EL (cell line): ENCODE measurements around the gene MYO1D.

Source experiments
- DNase-seq: peaks from one replicate; pipeline ENCODE4 v3.0.0-alpha.2; 2016

Gene MYO1D

DNA sequence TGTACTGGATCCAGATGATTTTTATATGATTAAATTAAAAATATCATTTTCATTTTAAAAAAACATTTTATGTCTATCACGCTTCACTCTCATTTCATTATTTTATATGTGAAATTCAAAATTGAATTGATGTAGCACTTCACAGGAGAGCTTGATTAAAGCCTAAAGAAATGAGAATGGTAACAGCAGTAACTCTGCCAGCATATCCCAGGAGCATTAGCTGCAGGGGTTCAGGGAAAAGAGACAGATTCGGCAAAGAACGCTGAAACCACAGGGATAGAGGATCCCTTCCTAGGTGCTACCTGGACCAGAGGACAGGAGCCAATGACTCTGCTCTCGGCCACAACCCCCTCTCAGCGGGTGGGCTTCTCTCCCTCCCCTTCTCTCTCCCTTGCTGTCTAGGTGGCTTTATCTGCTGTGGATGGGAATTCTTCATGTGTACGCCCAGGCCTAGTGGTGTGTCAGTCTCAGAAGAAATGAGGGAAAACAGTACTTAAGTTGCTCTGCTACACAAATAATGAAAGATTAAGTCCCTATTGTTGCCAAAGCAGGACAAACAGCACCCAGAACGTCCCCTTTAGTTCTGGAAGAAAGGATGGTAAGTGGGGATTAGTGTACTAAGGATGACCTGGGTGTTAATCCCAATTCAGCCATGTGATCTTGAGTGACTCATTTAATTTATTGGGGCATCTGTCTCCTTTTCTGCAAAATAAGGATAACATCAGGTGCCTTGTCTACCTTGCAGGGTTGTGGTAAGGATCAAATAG lies 266.9 kb downstream of the MYO1D start:
- no peak for DNase-seq

DNA sequence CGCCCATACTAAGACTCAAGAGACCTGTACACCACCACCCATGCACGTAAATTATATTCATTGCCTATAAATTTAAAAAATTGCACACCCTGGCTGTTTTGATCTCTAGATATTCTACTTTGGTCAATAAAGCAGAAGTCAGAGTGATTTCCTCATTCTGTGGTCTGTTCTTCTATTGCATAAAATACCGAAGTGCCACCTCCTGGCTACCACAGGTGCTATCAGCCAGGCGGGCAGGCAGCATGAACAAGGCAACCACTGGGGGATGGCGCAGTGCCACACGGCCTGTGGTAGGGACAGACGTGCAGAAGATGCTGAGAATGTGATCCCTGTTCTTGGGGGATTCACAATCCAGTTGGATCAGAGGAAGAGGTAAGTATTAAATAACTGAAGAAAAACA lies 267.8 kb downstream of the MYO1D start:
- DNase-seq: peak; percentile 23

DNA sequence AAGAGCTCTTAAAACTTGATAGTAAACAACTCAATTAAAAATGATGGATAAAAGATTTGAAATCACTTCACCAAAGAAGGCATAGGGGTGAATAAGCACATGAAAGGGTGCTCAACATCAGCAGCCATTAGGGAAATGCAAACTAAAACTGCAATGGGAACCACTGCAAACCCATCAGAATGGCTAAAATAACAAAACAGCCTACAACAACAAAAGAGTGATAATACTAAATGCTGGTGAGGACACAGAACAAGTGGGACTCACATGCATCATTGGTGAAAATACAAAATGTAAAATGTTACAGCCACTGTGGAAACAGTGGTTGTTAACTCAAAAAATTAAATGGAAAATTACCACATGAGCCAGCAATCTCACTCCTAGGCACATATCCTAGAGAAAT lies 268.7 kb downstream of the MYO1D start:
- no peak for DNase-seq

GRCh38 chr17:32604966-32605365 lies 272.0 kb downstream of the MYO1D start:
- no peak for DNase-seq

DNA sequence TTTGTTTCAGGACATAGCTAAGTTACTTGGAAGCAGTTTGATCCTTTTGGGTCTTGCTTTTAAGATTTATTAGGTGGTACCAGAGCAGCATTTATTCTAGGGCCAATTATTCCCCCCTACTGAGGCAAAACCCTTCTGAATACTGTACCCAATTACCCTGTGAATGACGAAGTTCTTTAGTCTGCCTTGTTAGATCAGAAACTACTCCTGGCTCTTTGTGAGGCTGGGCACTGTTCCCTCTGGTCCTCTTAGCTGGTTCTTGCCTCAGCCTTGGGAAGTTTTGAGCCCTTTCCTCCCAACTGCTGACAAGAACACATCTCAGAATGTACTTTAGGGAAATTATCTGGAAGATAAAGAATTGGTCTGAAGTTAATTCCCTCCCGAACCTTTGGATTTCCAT lies 274.5 kb downstream of the MYO1D start:
- DNase-seq: no peak

DNA sequence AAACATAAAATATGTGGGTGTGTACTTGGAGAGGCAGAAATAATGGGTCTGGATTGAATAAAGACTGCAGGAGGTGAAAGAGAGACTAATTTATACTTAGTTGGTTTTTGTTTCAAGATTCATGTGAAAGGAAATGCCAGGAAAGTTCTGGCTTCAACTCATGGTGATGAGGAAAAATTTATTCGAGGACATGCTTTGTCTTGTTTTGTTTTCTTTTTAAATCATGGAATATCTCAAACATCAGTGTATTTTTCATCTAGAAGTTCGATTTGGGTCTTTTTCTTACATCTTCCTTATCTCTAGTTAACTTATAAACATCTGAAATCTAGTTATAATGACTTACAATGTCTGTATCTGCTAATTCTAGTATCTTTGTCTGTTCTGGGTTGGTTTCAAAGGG lies 275.1 kb downstream of the MYO1D start:
- DNase-seq: no peak

- DNase-seq: peak; percentile 28
Measured at GRCh38 chr17:32596628-32597027, 280.3 kb downstream of the MYO1D start.

DNA sequence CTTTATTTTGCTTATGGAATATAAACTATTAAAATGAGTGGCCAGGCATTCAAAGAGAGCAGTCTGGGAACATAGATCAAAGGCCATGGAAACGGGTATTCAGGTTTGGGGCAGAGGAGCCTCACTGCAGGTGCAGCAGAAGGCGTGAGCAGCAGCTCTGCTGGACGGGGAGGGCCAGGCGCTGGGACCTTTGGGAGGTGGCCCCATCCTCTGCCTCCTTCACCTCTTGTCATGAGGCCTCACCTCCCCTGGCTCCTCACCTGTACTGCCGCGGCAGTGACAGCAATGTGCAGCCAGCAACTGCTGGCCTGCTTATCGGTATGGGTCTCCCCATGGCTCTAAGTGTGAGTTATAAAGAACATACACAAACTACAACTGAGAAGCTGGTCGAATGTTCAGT lies 280.7 kb downstream of the MYO1D start:
- DNase-seq: no peak

DNA sequence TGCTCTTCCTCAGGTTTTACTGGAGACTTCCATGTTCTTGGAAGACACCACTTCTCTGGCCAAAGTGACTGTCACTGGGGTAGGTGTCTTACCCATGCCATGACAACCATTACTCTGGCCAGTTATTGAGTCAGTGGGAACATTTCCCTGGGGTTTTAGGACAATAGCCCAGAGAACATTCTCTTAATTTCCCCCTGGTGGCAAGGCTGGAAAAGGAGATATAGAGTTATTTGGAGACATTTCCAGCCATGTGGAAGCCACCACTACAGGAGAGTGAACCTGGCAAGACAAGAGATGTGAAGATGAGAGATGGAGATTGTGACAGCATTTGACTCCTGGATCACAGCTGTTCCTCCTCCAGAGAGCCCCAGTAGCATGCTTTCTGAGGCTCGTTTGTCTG lies 283.9 kb downstream of the MYO1D start:
- DNase-seq: no peak

GRCh38 chr17:32591405-32591804 lies 285.5 kb downstream of the MYO1D start:
- DNase-seq: no peak

DNA sequence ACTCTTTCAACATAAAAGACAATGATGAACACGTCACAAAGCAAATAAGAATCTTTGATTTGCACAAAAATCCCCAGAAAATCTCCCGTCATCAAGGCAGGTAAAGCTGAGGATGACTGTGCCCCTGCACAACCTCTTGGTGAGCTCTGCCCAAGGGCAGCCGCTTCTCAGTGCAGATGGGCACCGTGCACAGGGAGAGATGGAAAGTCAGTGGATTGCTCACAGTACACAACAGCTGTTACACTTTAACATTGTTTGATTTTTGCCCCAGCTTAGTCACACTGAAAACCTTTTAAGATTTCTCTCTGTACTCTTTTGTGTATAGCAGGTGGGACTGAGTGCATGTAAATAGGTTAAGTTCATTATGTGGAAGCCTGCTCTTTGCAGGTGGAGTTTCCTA lies 285.9 kb downstream of the MYO1D start:
- no peak for DNase-seq

DNA sequence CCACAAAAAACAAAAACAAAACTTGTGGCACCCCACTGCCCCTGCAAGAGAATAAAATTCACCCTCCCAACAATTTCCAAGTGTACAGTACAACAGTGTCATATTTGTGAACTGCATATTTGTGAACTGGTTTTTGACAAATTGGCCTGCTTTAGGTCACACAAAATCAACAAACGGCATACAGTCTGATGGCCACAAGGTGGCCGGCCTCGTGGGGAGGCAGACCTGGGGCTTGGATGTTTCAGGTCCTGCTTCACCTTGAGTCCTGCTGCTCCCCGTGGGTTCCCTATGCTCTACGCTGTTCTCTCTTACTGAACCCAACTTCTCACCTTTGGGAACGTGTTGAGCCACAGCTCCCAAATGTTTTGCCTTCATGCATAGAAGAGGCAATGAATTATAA lies 287.9 kb downstream of the MYO1D start:
- DNase-seq: no peak

DNA sequence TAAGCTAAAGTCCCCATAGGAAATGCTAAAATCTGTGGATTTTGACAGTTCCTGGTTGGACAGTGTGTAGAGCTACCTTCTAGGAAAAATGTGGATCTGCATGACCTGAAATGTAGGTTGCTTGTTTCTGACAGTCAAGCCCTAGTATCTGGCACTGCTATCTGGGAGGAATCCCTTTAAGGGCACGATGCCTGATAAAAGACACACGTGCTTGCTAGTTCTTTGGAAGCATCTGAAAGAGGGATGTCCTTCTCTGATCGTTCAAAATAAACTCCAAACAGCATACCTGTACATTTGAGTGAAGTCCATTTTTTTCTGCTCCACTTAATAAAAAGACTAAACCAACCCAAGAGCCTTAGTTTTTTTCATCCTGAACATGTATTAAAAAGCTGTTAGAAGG lies 288.8 kb downstream of the MYO1D start:
- no peak for DNase-seq

DNA sequence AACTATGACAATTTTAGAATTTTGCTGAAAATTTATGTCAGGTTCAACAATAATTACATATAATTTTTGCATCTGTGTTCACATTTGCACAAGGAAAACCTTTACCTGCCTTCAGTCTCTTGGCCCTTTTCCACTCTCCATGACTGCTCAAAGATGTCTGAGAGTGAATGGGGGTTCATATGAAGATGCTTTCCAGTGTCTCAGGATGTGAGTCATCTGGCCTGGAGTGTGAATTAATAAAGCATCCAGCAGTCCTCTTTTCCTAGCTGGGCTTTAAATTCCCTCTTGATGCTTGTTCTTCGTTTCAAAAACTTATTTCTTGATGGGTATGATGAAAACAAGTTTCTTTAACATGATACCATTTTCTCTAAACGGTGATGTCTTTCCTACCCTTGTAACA lies 290.3 kb downstream of the MYO1D start:
- DNase-seq: peak; percentile 68

- DNase-seq: no peak
Measured at GRCh38 chr17:32584792-32585191, 292.1 kb downstream of the MYO1D start.

DNA sequence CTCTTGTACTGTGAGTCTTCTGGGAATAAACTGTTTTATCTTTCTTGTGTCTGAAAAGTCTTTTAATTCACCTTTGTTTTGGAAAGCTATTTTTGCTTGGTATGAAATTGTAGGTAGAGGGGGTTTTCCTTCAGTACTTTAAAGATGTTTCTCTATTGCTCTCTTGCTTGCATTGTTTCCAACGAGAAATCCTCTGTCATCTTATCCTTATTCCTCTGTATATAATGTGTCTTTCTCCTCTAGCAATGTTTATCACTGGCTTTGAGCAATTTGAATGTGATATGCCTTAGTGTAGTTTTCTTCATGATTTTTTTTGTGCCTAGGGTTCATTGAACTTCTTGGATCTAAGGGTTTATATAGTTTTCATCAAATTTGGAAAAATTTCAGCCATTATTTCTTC lies 293.9 kb downstream of the MYO1D start:
- DNase-seq: no peak

DNA sequence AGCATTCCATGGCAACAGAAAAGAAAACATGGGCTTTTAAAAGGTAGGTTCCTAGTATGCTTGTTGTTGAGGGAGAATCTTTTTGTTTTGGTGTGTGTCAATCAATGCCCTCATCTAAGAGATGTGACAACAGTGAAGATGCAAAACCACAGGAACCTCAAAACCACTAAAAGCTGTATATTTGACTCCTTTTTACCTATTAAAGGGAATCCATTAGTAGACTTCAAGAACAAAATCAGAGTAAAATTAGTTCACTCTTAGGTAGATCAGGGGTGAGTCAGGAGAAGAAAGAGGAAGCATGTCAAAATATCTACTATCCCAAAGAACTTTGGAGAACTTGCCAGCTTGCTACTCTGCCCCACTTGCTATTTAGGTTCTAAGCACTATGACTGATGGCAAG lies 301.1 kb downstream of the MYO1D start:
- no peak for DNase-seq

DNA sequence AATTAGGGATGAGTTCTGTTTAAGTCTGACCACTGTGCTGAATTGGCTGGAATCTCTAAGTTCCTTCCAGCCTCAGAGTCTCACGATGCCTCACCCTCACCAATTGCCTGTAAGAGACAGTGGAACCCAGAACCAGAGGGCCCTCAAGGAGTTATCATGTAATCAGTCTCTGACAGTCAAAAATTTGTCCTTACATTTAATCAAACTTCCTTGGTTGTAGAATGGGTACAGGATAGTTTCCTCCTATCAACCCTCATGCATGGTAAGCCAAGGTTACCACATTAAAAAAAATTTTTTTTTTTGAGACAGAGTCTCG lies 306.9 kb downstream of the MYO1D start:
- no peak for DNase-seq

- DNase-seq: peak; percentile 18
Measured at GRCh38 chr17:32569171-32570080, 307.5 kb downstream of the MYO1D start.

DNA sequence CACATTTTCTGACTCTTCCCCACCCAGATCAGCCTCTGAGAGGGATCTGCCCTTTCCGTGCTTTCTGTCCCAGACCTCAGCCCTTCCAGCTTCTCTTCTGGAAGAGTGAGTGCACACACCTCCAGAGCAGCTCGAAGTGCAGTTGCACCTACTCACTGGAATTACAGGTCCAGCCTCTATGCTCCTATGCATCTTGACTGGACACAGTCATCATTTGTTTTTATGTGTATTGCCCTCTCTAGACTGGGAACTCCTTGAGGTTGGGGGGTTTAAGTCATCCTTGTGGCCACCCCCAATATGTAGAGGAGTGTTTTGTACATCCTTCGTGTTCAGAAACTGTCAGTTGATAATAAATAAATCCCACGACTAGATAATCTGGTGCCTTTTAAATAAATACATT lies 308.2 kb downstream of the MYO1D start:
- no peak for DNase-seq

DNA sequence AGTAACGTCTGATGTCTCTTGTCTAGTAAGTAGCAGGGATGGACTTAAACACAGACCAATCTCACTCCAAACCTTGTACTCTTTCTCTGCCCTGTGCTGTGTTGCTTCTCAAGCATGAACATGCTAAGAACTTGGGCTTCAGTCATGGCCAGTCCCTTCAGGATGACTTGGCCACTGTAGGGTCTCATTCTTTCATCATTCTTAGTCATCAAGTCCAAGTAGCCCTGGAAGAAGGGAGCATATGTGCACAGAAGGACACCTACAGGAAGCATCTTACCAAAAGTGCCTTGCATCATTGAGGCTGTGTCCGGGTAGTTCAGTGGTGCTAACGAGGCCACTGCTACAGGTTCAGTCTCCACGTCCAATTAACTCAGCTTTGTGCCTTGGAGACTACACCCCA lies 309.4 kb downstream of the MYO1D start:
- no peak for DNase-seq

DNA sequence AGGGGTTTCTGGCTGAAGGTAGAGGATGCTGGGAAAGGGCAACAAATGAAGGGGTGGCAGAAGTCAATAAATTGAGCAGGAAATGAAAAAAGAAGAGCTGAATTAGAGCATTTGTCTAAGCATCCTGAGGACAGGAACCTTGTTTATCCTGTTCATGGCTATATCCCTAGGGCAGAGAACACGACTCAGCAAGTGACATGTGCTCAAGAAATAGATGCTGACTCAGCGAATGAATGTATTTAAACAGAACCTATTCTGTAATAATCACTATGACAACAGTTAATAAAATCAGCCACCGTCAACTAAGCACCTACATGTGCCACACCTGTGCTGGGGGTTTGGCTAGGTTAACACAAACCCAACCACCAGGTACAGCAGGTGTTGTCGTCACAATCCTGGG lies 309.8 kb downstream of the MYO1D start:
- no peak for DNase-seq

DNA sequence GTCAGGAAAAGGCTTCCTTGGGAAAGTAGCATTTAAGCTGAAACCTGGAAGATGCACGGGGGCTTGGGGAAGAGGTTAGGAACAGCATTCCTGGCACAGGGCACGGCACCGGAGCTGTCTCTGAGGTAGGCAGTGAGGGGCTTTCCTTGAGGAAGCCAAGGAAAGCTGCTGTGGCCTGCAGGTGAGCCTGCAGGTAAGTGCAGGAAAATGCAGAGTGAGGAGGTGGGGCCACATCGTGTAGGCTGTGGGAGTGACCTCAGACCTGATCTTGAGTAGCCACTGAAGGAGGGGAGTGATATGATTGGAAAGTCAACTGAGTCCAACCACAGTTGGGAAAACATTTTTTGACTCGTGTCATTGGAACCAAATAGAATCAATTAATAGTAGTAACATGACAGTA lies 310.6 kb downstream of the MYO1D start:
- no peak for DNase-seq

DNA sequence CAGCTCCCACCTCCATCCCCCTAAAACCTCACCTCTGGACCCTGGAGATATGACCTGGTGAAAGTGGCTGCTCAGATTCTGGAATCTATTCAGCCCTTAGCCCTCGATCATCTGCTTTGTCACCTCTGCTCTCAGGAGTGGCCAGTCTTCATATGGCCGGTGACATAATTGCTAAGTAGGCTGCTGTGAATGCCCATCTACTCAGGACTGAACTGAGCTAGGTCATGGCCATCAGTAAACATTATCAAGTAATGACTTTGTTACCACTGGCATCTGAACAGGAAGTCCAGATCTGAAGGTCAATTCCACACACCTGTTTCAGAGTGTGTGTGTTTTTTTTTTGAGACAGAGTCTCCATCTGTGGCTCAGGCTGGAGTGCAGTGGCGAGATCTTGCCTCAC lies 311.5 kb downstream of the MYO1D start:
- DNase-seq: no peak

GRCh38 chr17:32564325-32564724 lies 312.6 kb downstream of the MYO1D start:
- DNase-seq: no peak
